Gastroesophageal sphincter (tissue), 3 donors: ENCODE results near the gene FLYWCH2.

Source experiments
- CTCF ChIP-seq, 4 experiments: fragments of 200-600 bp in 2 of 4; fragments of 450-650 bp in 2 of 4; sonication (generic) in 1 of 4; IDR thresholded peaks; one replicate each; pipeline ENCODE4 v1.5.1; 2017 to 2019; ENCODE audit warnings: antibody characterized with exemption in 4 of 4, mild to moderate bottlenecking in 2 of 4, moderate library complexity in 2 of 4
- POLR2A ChIP-seq, 2 donors: fragments of 450-650 bp; IDR thresholded peaks; one replicate each; pipeline ENCODE4 v1.6.1; 2017; ENCODE audit warnings: antibody characterized with exemption in 2 of 2, mild to moderate bottlenecking in 2 of 2, moderate library complexity in 1 of 2
- POLR2AphosphoS5 ChIP-seq: sonication (generic); formaldehyde crosslinking; IDR thresholded peaks from one replicate; pipeline ENCODE4 v1.6.1; 2017; ENCODE audit warnings: antibody characterized with exemption

- TF ChIP-seq CTCF (IDR thresholded peaks at IDR 0.05) (peak; percentile 91 to 98 (median 95)), POLR2AphosphoS5 (peak; percentile 24), POLR2A (IDR thresholded peaks at IDR 0.05) (no peak)
These were observed 36.7 kb downstream of the FLYWCH2 start for GRCh38 chr16:2919511-2920255.
